NT2/D1 (cell line): ENCODE measurements around the gene LAMA5.

Experiments used
- DNase-seq: peaks from one replicate; pipeline ENCODE4 v3.0.0-alpha.2; 2011; ENCODE audit warnings: low read depth, low spot score
- H3K27me3 ChIP-seq: 2 replicates; pipeline ENCODE4 v1.6.0; 2011; ENCODE audit warnings: mild to moderate bottlenecking; ENCODE audit not compliant: insufficient read length, insufficient read depth
- H3K36me3 ChIP-seq: 2 replicates; pipeline ENCODE4 v1.6.1; 2011; ENCODE audit warnings: mild to moderate bottlenecking, low read length, mixed read lengths; ENCODE audit not compliant: insufficient read depth, insufficient read length
- H3K4me1 ChIP-seq: 2 replicates; pipeline ENCODE4 v1.5.1; 2011; ENCODE audit not compliant: insufficient read depth, insufficient read length
- H3K4me3 ChIP-seq: 2 replicates; pipeline ENCODE4 v1.5.1; 2011; ENCODE audit warnings: low read depth; ENCODE audit not compliant: insufficient read length
- H3K9ac ChIP-seq: 2 replicates; pipeline ENCODE4 v1.6.0; 2011; ENCODE audit warnings: low read depth; ENCODE audit not compliant: insufficient read length
- H3K9me3 ChIP-seq: 2 replicates; pipeline ENCODE4 v1.5.1; 2011; ENCODE audit warnings: mild to moderate bottlenecking, low read length; ENCODE audit not compliant: insufficient read depth
- SUZ12 ChIP-seq: IDR thresholded peaks from 2 replicates; pipeline ENCODE4 v1.6.1; 2011; ENCODE audit not compliant: insufficient read length, insufficient read depth; ENCODE audit errors: extremely low read depth
- YY1 ChIP-seq: IDR thresholded peaks from 2 replicates; pipeline ENCODE4 v1.6.1; 2011; ENCODE audit not compliant: insufficient read length, insufficient read depth
- ZNF274 ChIP-seq: IDR thresholded peaks from 2 replicates; pipeline ENCODE4 v1.6.1; 2011; ENCODE audit warnings: mild to moderate bottlenecking, low read depth, low read length

LAMA5 gene

GRCh38 chr20:62391165-62392076 lies 24.3 kb upstream of the LAMA5 start:
- H3K36me3 ChIP-seq = peaks cover 85% of the 10 kb centered on the region
- peak overlapping the region; percentile 16 for H3K9ac ChIP-seq
- no peak for DNase-seq
- no peak for TF ChIP-seq YY1
- no peak for TF ChIP-seq SUZ12
- H3K4me3 ChIP-seq = no peak overlapping the region
- H3K27me3 ChIP-seq = no peaks in the 10 kb centered on the region
- no peaks in the 10 kb centered on the region for H3K4me1 ChIP-seq
- H3K9me3 ChIP-seq = no peaks in the 10 kb centered on the region

GRCh38 chr20:62390317-62391164 lies 23.4 kb upstream of the LAMA5 start:
- H3K36me3 ChIP-seq = peaks cover 81% of the 10 kb centered on the region
- H3K9ac ChIP-seq = peak overlapping the region; percentile 16
- no peaks in the 10 kb centered on the region for H3K4me1 ChIP-seq
- no peaks in the 10 kb centered on the region for H3K27me3 ChIP-seq
- H3K4me3 ChIP-seq = no peak overlapping the region
- H3K9me3 ChIP-seq = no peaks in the 10 kb centered on the region
- TF ChIP-seq SUZ12 = no peak
- no peak for TF ChIP-seq YY1
- no peak for TF ChIP-seq ZNF274
- no peak for DNase-seq

- Histone ChIP-seq H3K9me3 (no peaks in the 10 kb centered on the region), H3K36me3 (peaks cover 74% of the 10 kb centered on the region), H3K9ac (no peak overlapping the region), H3K4me3 (no peak overlapping the region), H3K27me3 (no peaks in the 10 kb centered on the region), H3K4me1 (no peaks in the 10 kb centered on the region)
- DNase-seq = no peak
- no peak for TF ChIP-seq SUZ12
Observed at GRCh38 chr20:62389601-62390087, 22.5 kb upstream of the LAMA5 start.

- H3K4me3 ChIP-seq = no peak overlapping the region
- no peaks in the 10 kb centered on the region for H3K9me3 ChIP-seq
- H3K9ac ChIP-seq = peak overlapping the region; percentile 1
- H3K27me3 ChIP-seq = no peaks in the 10 kb centered on the region
- H3K36me3 ChIP-seq = peaks cover 74% of the 10 kb centered on the region
- H3K4me1 ChIP-seq = no peaks in the 10 kb centered on the region
- TF ChIP-seq YY1 = no peak
- TF ChIP-seq ZNF274 = no peak
- no peak for TF ChIP-seq SUZ12
- DNase-seq = no peak
Observed at GRCh38 chr20:62388839-62389600, 21.9 kb upstream of the LAMA5 start.

GRCh38 chr20:62387933-62388635 lies 21.0 kb upstream of the LAMA5 start:
- Histone ChIP-seq H3K27me3 (no peaks in the 10 kb centered on the region), H3K9me3 (no peaks in the 10 kb centered on the region), H3K4me1 (peaks cover 2% of the 10 kb centered on the region), H3K4me3 (peak overlapping the region; percentile 99), H3K9ac (peak overlapping the region; percentile 100), H3K36me3 (peaks cover 70% of the 10 kb centered on the region)
- DNase-seq = no peak
- TF ChIP-seq SUZ12 (no peak), YY1 (no peak), ZNF274 (no peak)

- Histone ChIP-seq H3K9me3 (no peaks in the 10 kb centered on the region), H3K4me3 (peak overlapping the region; percentile 99), H3K36me3 (peaks cover 70% of the 10 kb centered on the region), H3K9ac (peak overlapping the region; percentile 100), H3K4me1 (peaks cover 2% of the 10 kb centered on the region), H3K27me3 (no peaks in the 10 kb centered on the region)
- DNase-seq = no peak
- TF ChIP-seq SUZ12 = no peak
- TF ChIP-seq ZNF274 = no peak
- no peak for TF ChIP-seq YY1
Observed at GRCh38 chr20:62387219-62387913, 20.3 kb upstream of the LAMA5 start.
